HG02852 (cell line): ENCODE results near the gene NTN3.
A peak's percentile ranks its signal among the peaks of the same experiment; 100 is the strongest.

ENCODE experiments used
- ATAC-seq: cut with Tn5 transposase; IDR thresholded peaks from one replicate; pipeline ENCODE4 v1.9.1; 2021; ENCODE audit warnings: mild to moderate bottlenecking, moderate library complexity; ENCODE audit not compliant: unreplicated experiment

The NTN3 gene

GRCh38 chr16:2512735-2513404 lies 41.8 kb downstream of the NTN3 start:
- no peak for ATAC-seq

- peak; percentile 75 for ATAC-seq
These were observed 42.6 kb downstream of the NTN3 start, which contains the start of gene ATP6V0C for GRCh38 chr16:2513405-2514332. TSS of gene ATP6V0C (plus strand) at chr16:2513952. CDS start at chr16:2514104, 152 bp downstream.

- ATAC-seq, result no peak
These were observed 43.5 kb downstream of the NTN3 start for GRCh38 chr16:2514333-2515179.

DNA sequence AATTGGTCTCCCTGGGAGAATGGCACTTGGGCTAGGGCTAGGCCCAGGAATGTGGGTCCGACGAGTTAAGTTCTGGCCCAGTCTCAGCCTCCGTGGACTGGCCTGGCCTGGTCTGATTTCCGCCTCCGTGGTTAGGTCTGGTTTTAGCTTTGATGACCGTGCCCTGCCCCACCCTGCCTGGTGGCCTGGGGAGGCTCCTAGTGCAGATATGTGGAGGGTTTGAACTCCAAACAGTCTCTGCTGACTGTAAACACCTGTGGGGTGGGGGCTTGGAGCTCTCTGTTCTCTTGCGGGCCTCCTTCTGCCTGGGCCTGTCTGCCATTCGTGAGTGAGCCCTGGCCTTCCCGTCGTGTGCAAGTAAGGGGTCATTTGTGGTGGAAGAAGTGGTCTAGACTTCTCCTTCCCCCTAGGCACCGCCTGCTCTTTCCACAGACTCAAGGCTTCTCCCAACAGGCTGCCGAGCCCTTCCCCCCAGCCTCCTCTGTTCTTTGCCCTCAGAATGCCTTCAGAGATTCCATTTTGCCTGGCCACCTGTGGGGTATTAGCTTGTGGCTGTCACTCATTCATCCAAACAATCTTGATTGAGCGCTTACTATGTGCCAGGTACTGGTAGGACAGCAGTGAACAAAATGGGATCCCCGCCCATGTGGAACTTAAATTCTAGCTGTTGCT lies 44.2 kb downstream of the NTN3 start:
- no peak for ATAC-seq

DNA sequence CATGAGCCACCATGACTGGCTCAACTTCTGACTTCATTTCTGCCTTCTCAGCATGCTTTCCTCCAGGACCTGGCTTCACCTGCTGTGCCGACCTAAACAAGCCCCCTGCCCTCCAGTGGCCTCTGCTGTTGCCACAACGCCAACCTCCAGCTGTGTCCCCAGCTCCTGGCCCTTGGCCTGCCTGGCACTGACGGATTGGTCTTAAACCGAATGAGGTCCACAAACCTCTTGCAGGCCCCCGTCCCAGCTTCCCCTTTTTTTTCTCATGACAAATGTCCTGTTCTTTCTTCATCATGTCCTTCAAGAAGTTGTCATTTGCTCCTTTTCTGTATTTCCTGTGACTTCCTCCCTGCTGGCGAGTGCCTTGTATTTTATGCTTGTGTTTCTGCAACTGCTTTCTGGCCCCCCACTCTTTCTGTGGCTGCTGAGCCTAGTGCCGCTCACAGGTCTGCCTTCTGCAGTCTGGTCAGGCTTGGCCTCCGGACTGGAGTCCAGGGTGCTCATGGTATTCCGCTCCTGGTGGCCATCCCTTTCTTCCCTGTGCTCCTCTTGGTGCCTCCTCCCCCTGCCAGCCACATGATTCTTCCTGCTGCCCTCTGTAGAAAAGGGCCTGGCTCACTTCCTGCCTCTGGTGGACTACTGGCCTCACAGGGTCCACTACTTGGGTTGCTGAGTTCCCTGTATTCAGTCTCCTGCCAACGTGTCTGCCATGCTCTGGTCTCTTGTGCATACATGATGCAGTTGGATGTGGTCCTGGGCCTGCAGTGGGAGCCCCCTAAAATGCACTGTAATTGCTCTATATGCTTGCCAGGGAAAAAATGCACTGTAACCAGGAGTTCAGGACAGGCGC lies 45.5 kb downstream of the NTN3 start:
- ATAC-seq, result no peak

DNA sequence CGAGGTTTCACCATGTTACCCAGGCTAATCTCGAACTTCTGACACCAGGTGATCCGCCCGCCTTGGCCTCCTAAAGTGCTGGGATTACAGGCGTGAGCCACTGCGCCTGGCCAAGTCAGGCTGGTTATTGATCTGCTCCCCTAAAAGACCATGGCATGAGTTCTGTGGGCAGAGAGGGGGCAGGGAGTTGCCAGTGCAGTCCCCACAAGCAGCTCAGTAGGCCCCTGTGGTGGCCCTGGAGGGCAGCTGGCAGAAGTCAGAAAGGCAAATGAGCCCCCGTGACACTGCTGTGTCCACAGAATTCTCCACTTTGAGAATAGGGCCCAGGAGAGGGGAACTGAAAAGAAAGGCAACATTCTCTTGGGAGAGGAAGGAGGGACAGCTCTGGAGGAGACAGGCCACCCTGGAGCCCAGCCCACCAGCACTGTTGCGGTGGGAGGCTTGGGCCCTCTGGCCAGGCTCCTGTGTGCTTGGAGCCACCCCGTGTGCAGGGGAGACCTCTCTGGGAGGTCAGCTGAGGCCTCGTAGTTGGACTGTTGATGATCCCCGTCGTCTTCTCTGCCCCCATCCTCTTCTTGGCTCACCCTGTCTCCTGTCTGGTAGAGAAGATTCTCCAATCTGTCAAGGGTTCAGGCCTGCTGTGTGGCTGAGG lies 47.0 kb downstream of the NTN3 start:
- no peak for ATAC-seq

- no peak for ATAC-seq
These were observed 48.0 kb downstream of the NTN3 start for GRCh38 chr16:2518823-2519710.

GRCh38 chr16:2519711-2520080 lies 48.6 kb downstream of the NTN3 start:
- no peak for ATAC-seq

- no peak for ATAC-seq
These were observed 49.1 kb downstream of the NTN3 start, which contains the start of gene AMDHD2 for GRCh38 chr16:2520097-2520783. TSS of gene AMDHD2 (plus strand) at chr16:2520371. CDS start at chr16:2520459, 88 bp downstream.

GRCh38 chr16:2520784-2521531 lies 49.9 kb downstream of the NTN3 start:
- ATAC-seq, result no peak
